CD4-positive, alpha-beta T cell (primary cell): ENCODE data around the gene CORIN. TPM values are rescaled to one million over a fixed set of nuclear protein-coding genes. Genes with fewer than 3 reads are reported as not detected.
"Not testable (repeated sequence)": the region's sequence is repeated elsewhere in the genome, so short reads cannot be mapped to it uniquely, and the experiment has no call there.

ENCODE experiments used
- ATAC-seq: fragments of 200-7000 bp; cut with Tn5 transposase; one replicate; pipeline ENCODE4 v1.10.0; 2022; ENCODE audit warnings: mild to moderate bottlenecking; ENCODE audit not compliant: poor library complexity
- CTCF ChIA-PET: fragments of 350-600 bp; sonication (Branson Sonifier 250); formaldehyde crosslinking; loops from one replicate; lab custom pipeline; 2021; ENCODE audit warnings: antibody characterized with exemption, inconsistent platforms; lab: Charles Lee
- POLR2A ChIA-PET: fragments of 350-600 bp; sonication (Branson Sonifier 250); formaldehyde crosslinking; loops from one replicate; lab custom pipeline; 2021; ENCODE audit warnings: antibody characterized with exemption, inconsistent platforms; lab: Charles Lee
- DNase-seq, 14 experiments: peaks; one replicate each; pipeline ENCODE4 v3.0.0-alpha.2; 2013 to 2020; ENCODE audit warnings: mixed read lengths in 2 of 14
- H3K27ac ChIP-seq, 2 donors: one replicate each; pipeline versions ENCODE4 v1.5.1 to v1.7.0; 2013; ENCODE audit warnings: low read length in 2 of 2, low read depth in 1 of 2, mild to moderate bottlenecking in 1 of 2
- H3K27me3 ChIP-seq, 2 experiments: 1 replicate in 1 of 2; 2 replicates in 1 of 2; pipeline versions ENCODE4 v1.6.1 to v1.7.0; 2013; ENCODE audit warnings: low read length in 2 of 2, control low read depth in 1 of 2, mild to moderate bottlenecking in 1 of 2, moderate library complexity in 1 of 2; ENCODE audit not compliant: insufficient read depth in 2 of 2, control insufficient read depth in 1 of 2
- H3K36me3 ChIP-seq: one replicate; pipeline ENCODE4 v1.6.1; 2013; ENCODE audit warnings: low read length, control low read depth; ENCODE audit not compliant: insufficient read depth
- H3K4me1 ChIP-seq: one replicate; pipeline ENCODE4 v1.6.1; 2013; ENCODE audit warnings: low read length, control low read depth; ENCODE audit not compliant: insufficient read depth
- H3K4me3 ChIP-seq: one replicate; pipeline ENCODE4 v1.5.1; 2013; ENCODE audit warnings: mild to moderate bottlenecking, low read length, moderate library complexity
- H3K9me3 ChIP-seq, 2 experiments: 1 replicate in 1 of 2; 2 replicates in 1 of 2; pipeline versions ENCODE4 v1.6.1 to v1.7.0; 2013; ENCODE audit warnings: low read length in 2 of 2, mild to moderate bottlenecking in 2 of 2, control low read depth in 1 of 2, moderate library complexity in 1 of 2; ENCODE audit not compliant: control insufficient read depth in 1 of 2, insufficient read depth in 1 of 2
- H3K27ac Mint-ChIP-seq: one replicate; pipeline ENCODE4 v1.8.0; 2020; ENCODE audit warnings: mixed read lengths
- H3K27me3 Mint-ChIP-seq: one replicate; pipeline ENCODE4 v1.8.0; 2021; ENCODE audit warnings: mixed read lengths
- H3K36me3 Mint-ChIP-seq: one replicate; pipeline ENCODE4 v1.8.0; 2021; ENCODE audit warnings: low read depth, mixed read lengths
- H3K4me1 Mint-ChIP-seq: one replicate; pipeline ENCODE4 v1.8.0; 2021; ENCODE audit warnings: low read depth, mixed read lengths
- H3K4me3 Mint-ChIP-seq: one replicate; pipeline ENCODE4 v1.8.0; 2020; ENCODE audit warnings: mild to moderate bottlenecking, mixed read lengths
- H3K9me3 Mint-ChIP-seq: one replicate; pipeline ENCODE4 v1.8.0; 2020; ENCODE audit warnings: mixed read lengths
- intact Hi-C, 2 experiments: fragments of 100-400 bp; cut with DNase I in 1 of 2; cut with micrococcal nuclease in 1 of 2; formaldehyde crosslinking; loops; one replicate each; pipeline versions ENCODE4 v1.15.1 to v1.9.0; 2023 to 2025; cut with DNase I, micrococcal nuclease
- total RNA-seq, 174 experiments: library from RNA in 2 of 174; stranded (reverse) in 2 of 174; gene quantifications; one replicate each; pipeline ENCODE4 v1.2.3 and lab custom pipeline; 2021 to 2026
- TF ChIP-seq, protein P1 (sequence below): fragments of 200-600 bp; IDR thresholded peaks from one replicate; pipeline ENCODE4 v1.8.0; 2022; ENCODE audit warnings: antibody characterized with exemption, mild to moderate bottlenecking

Gene CORIN
- total RNA-seq, 2 experiments from 2014 or later: 0.14 TPM; not detected in 1

DNA sequence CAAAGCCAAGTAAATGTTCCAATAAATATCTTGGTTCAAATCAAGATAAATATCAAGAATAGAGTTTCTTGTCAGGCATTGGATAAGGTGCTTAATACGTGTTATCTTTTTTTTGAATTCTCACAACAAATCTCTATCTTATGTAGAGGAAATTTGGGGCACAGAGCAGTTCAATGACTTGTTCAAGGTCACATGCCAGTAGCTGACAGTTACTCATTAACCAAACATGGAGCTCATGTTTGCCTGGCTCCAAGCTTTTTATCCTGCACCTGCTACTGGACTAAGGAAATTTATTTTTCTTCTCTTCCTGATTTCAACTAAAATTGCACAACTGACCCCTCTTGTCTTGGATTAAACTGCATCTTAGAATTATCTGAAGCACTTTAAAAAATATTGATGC, 276.5 kb downstream of the CORIN start:
- Histone ChIP-seq H3K27ac (no peak overlapping the region), H3K36me3 (no peaks in the 10 kb centered on the region), H3K9me3 (no peaks in the 10 kb centered on the region), H3K4me1 (no peaks in the 10 kb centered on the region), H3K27me3 (no peaks in the 10 kb centered on the region), H3K4me3 (no peak overlapping the region)
- Mint-ChIP-seq H3K27me3 (no peaks in the 10 kb centered on the region), H3K27ac (no peak overlapping the region), H3K4me3 (no peak overlapping the region), H3K9me3 (no peaks in the 10 kb centered on the region), H3K4me1 (peaks cover 9% of the 10 kb centered on the region), H3K36me3 (no peaks in the 10 kb centered on the region)
- no peak for DNase-seq
- no peak for ATAC-seq
- CTCF ChIA-PET: no interaction called here
- TF ChIP-seq, protein P1, sequence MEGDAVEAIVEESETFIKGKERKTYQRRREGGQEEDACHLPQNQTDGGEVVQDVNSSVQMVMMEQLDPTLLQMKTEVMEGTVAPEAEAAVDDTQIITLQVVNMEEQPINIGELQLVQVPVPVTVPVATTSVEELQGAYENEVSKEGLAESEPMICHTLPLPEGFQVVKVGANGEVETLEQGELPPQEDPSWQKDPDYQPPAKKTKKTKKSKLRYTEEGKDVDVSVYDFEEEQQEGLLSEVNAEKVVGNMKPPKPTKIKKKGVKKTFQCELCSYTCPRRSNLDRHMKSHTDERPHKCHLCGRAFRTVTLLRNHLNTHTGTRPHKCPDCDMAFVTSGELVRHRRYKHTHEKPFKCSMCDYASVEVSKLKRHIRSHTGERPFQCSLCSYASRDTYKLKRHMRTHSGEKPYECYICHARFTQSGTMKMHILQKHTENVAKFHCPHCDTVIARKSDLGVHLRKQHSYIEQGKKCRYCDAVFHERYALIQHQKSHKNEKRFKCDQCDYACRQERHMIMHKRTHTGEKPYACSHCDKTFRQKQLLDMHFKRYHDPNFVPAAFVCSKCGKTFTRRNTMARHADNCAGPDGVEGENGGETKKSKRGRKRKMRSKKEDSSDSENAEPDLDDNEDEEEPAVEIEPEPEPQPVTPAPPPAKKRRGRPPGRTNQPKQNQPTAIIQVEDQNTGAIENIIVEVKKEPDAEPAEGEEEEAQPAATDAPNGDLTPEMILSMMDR: no peak
- intact Hi-C loops: loop anchor here (10.0 kb wide), 2 partner anchors 77 to 717 kb away; partner anchors contain the start of gene ATP10D (in 1 of the 2)
- POLR2A ChIA-PET: no interaction called here

DNA sequence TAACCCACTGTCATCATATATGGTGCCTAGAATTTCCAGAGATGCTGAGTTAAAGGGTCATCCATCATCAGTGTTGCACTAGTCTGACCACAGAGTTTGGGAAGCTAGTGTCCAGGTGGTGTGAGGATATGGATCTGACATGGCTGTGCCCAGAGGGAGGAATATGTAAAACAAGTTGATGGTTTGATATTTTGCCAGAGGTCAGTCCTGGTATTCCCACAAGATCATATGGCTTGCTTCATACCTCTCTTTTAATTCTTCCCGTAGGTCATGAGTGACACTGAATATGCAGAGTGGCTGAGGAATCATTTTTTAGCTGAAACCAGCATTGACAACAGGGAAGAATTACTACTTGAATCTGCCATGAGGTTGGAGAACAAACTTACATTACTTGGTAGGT, 277.2 kb downstream of the CORIN start:
- ChIA-PET CTCF (no interaction called here), POLR2A (no interaction called here)
- H3K4me3 Mint-ChIP-seq: no peak overlapping the region
- no peaks in the 10 kb centered on the region for H3K36me3 Mint-ChIP-seq
- Histone ChIP-seq H3K9me3 (no peaks in the 10 kb centered on the region), H3K4me3 (no peak overlapping the region), H3K4me1 (no peaks in the 10 kb centered on the region), H3K27ac (no peak overlapping the region), H3K27me3 (no peaks in the 10 kb centered on the region), H3K36me3 (no peaks in the 10 kb centered on the region)
- intact Hi-C loops: loop anchor here (10.0 kb wide), 2 partner anchors 76 to 716 kb away; partner anchors contain the start of gene ATP10D (in 1 of the 2)
- no peaks in the 10 kb centered on the region for H3K27me3 Mint-ChIP-seq
- peaks cover 9% of the 10 kb centered on the region for H3K4me1 Mint-ChIP-seq
- TF ChIP-seq, protein P1: no peak
- no peak for DNase-seq
- no peaks in the 10 kb centered on the region for H3K9me3 Mint-ChIP-seq
- ATAC-seq: no peak
- H3K27ac Mint-ChIP-seq: no peak overlapping the region

DNA sequence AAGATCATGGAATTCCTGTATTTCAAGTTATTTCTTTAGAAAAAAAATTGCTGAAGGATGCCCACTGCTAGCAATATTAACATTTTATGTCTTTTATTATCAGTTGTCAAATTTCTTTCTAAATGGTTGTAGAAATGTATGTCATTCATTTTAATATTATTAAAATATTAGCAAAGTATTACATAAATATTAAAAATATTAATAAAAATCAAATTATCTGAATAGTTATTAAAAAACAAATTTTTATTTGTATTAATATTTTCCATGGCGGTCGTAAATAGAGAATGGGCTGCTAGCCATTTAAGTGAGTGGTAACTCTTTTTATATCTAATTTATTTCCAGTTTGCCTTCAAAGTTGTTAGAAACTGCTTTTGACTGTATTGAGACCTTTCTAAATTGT, 280.6 kb downstream of the CORIN start:
- H3K9me3 Mint-ChIP-seq: no peaks in the 10 kb centered on the region
- H3K27ac Mint-ChIP-seq: no peak overlapping the region
- intact Hi-C loops: no loop called here
- no peak for DNase-seq
- H3K36me3 ChIP-seq: no peaks in the 10 kb centered on the region
- H3K4me1 Mint-ChIP-seq: peaks cover 2% of the 10 kb centered on the region
- H3K4me1 ChIP-seq: no peaks in the 10 kb centered on the region
- ChIA-PET POLR2A (no interaction called here), CTCF (no interaction called here)
- H3K4me3 Mint-ChIP-seq: no peak overlapping the region
- no peak overlapping the region for H3K4me3 ChIP-seq
- H3K27me3 Mint-ChIP-seq: no peaks in the 10 kb centered on the region
- TF ChIP-seq, protein P1: no peak
- no peak for ATAC-seq
- no peak overlapping the region for H3K27ac ChIP-seq
- no peaks in the 10 kb centered on the region for H3K36me3 Mint-ChIP-seq
- no peaks in the 10 kb centered on the region for H3K9me3 ChIP-seq
- H3K27me3 ChIP-seq: no peaks in the 10 kb centered on the region

DNA sequence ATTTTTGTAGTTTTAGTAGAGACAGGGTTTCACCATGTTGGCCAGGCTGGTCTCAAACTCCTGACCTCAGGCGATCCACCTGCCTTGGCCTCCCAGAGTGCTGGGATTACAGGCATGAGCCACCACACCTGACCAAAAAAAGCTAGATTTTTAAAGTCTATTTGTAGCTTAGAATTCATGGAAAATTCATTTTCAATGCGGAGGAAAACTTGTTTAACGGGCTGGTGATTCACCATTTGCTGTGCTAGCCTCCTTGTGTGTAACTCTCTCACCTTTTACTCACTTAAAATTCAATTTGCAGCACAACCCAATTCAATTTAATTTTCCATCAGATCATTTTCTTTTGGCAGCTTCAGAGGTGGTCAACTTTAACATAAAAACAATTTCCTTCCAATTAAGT, 281.9 kb downstream of the CORIN start:
- ChIA-PET CTCF (interaction anchor here (1.0 kb wide), 1 partner anchor 13 kb away, joined by 3 read pairs; no protein-coding TSS in a partner anchor), POLR2A (interaction anchor here (0.7 kb wide), 1 partner anchor 271 kb away, joined by 3 read pairs; no protein-coding TSS in a partner anchor)
- H3K9me3 Mint-ChIP-seq, H3K36me3 Mint-ChIP-seq, H3K9me3 ChIP-seq, H3K36me3 ChIP-seq, H3K4me1 Mint-ChIP-seq, H3K27me3 ChIP-seq, H3K4me1 ChIP-seq, intact Hi-C loops, DNase-seq, H3K4me3 Mint-ChIP-seq, ATAC-seq, H3K27ac Mint-ChIP-seq, H3K4me3 ChIP-seq, H3K27me3 Mint-ChIP-seq, H3K27ac ChIP-seq: not testable (repeated sequence)
